CD4-positive, alpha-beta T cell (primary cell): Measurements from ENCODE around the gene FUT7. TPM values are rescaled to one million over a fixed set of nuclear protein-coding genes. Genes with fewer than 3 reads are reported as not detected.
A peak's percentile ranks its signal among the peaks of the same experiment; 100 is the strongest.

Experiments used
- ATAC-seq: fragments of 200-7000 bp; cut with Tn5 transposase; one replicate; pipeline ENCODE4 v1.10.0; 2022; ENCODE audit warnings: mild to moderate bottlenecking; ENCODE audit not compliant: poor library complexity
- CTCF ChIA-PET: fragments of 350-600 bp; sonication (Branson Sonifier 250); formaldehyde crosslinking; loops from one replicate; lab custom pipeline; 2021; ENCODE audit warnings: antibody characterized with exemption, inconsistent platforms; lab: Charles Lee
- POLR2A ChIA-PET: fragments of 350-600 bp; sonication (Branson Sonifier 250); formaldehyde crosslinking; loops from one replicate; lab custom pipeline; 2021; ENCODE audit warnings: antibody characterized with exemption, inconsistent platforms; lab: Charles Lee
- DNase-seq, 14 experiments: peaks; one replicate each; pipeline ENCODE4 v3.0.0-alpha.2; 2013 to 2020; ENCODE audit warnings: mixed read lengths in 2 of 14
- H3K27ac ChIP-seq, 2 donors: one replicate each; pipeline versions ENCODE4 v1.5.1 to v1.7.0; 2013; ENCODE audit warnings: low read length in 2 of 2, low read depth in 1 of 2, mild to moderate bottlenecking in 1 of 2
- H3K27me3 ChIP-seq, 2 experiments: 1 replicate in 1 of 2; 2 replicates in 1 of 2; pipeline versions ENCODE4 v1.6.1 to v1.7.0; 2013; ENCODE audit warnings: low read length in 2 of 2, control low read depth in 1 of 2, mild to moderate bottlenecking in 1 of 2, moderate library complexity in 1 of 2; ENCODE audit not compliant: insufficient read depth in 2 of 2, control insufficient read depth in 1 of 2
- H3K36me3 ChIP-seq: one replicate; pipeline ENCODE4 v1.6.1; 2013; ENCODE audit warnings: low read length, control low read depth; ENCODE audit not compliant: insufficient read depth
- H3K4me1 ChIP-seq: one replicate; pipeline ENCODE4 v1.6.1; 2013; ENCODE audit warnings: low read length, control low read depth; ENCODE audit not compliant: insufficient read depth
- H3K4me3 ChIP-seq: one replicate; pipeline ENCODE4 v1.5.1; 2013; ENCODE audit warnings: mild to moderate bottlenecking, low read length, moderate library complexity
- H3K9me3 ChIP-seq, 2 experiments: 1 replicate in 1 of 2; 2 replicates in 1 of 2; pipeline versions ENCODE4 v1.6.1 to v1.7.0; 2013; ENCODE audit warnings: low read length in 2 of 2, mild to moderate bottlenecking in 2 of 2, control low read depth in 1 of 2, moderate library complexity in 1 of 2; ENCODE audit not compliant: control insufficient read depth in 1 of 2, insufficient read depth in 1 of 2
- H3K27ac Mint-ChIP-seq: one replicate; pipeline ENCODE4 v1.8.0; 2020; ENCODE audit warnings: mixed read lengths
- H3K27me3 Mint-ChIP-seq: one replicate; pipeline ENCODE4 v1.8.0; 2021; ENCODE audit warnings: mixed read lengths
- H3K36me3 Mint-ChIP-seq: one replicate; pipeline ENCODE4 v1.8.0; 2021; ENCODE audit warnings: low read depth, mixed read lengths
- H3K4me1 Mint-ChIP-seq: one replicate; pipeline ENCODE4 v1.8.0; 2021; ENCODE audit warnings: low read depth, mixed read lengths
- H3K4me3 Mint-ChIP-seq: one replicate; pipeline ENCODE4 v1.8.0; 2020; ENCODE audit warnings: mild to moderate bottlenecking, mixed read lengths
- H3K9me3 Mint-ChIP-seq: one replicate; pipeline ENCODE4 v1.8.0; 2020; ENCODE audit warnings: mixed read lengths
- CTCF ChIP-seq: fragments of 200-600 bp; IDR thresholded peaks from one replicate; pipeline ENCODE4 v1.8.0; 2022; ENCODE audit warnings: antibody characterized with exemption, mild to moderate bottlenecking
- intact Hi-C, 2 experiments: fragments of 100-400 bp; cut with DNase I in 1 of 2; cut with micrococcal nuclease in 1 of 2; formaldehyde crosslinking; loops; one replicate each; pipeline versions ENCODE4 v1.15.1 to v1.9.0; 2023 to 2025; cut with DNase I, micrococcal nuclease
- polyA plus RNA-seq, 2 donors: library from polyadenylated mRNA; unstranded; fragments of 120-200 nt; gene quantifications; one replicate each; pipeline ENCODE4 v1.2.1, GENCODE V29; 2013
- total RNA-seq, 174 experiments: library from RNA in 2 of 174; stranded (reverse) in 2 of 174; gene quantifications; one replicate each; pipeline ENCODE4 v1.2.3 and lab custom pipeline; 2021 to 2026

The FUT7 gene, protein sequence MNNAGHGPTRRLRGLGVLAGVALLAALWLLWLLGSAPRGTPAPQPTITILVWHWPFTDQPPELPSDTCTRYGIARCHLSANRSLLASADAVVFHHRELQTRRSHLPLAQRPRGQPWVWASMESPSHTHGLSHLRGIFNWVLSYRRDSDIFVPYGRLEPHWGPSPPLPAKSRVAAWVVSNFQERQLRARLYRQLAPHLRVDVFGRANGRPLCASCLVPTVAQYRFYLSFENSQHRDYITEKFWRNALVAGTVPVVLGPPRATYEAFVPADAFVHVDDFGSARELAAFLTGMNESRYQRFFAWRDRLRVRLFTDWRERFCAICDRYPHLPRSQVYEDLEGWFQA
- total RNA-seq: 1 to 10 TPM; 1.7 to 1.8 TPM
- polyA plus RNA-seq (2013, experiment 1 of 2): 20.2 TPM
- 12.2 TPM for polyA plus RNA-seq (2013, experiment 2 of 2)
- total RNA-seq (lab: John Stamatoyannopoulos, UW): 0 to 9.0 (median 1.6) reads per million in 172 experiments

GRCh38 chr9:137031904-137032640 lies at the start of gene FUT7:
TSS of gene FUT7 (minus strand) at chr9:137032088. CDS start at chr9:137031991, 97 bp downstream.
- POLR2A ChIA-PET: interaction anchor here (0.7 to 1.6 kb wide), 2 partner anchors 54 to 55 kb away, joined by 3 to 7 read pairs; partner anchors contain the start of gene MAN1B1
- H3K36me3 Mint-ChIP-seq: no peaks in the 10 kb centered on the region
- Histone ChIP-seq H3K4me3 (peak within 1 kb of the TSS; percentile 68), H3K4me1 (peaks cover 75% of the 10 kb centered on the region), H3K9me3 (no peaks in the 10 kb centered on the region), H3K36me3 (no peaks in the 10 kb centered on the region), H3K27ac (peak within 1 kb of the TSS; percentile 13 to 55), H3K27me3 (no peaks in the 10 kb centered on the region)
- DNase-seq (peak in 4 of 14 experiments; percentile 46 to 70 (median 61)), ATAC-seq (no peak)
- no peak for TF ChIP-seq CTCF
- H3K9me3 Mint-ChIP-seq: no peaks in the 10 kb centered on the region
- intact Hi-C loops: no loop called here
- peak within 1 kb of the TSS; percentile 77 for H3K27ac Mint-ChIP-seq
- peak within 1 kb of the TSS; percentile 88 for H3K4me3 Mint-ChIP-seq
- H3K27me3 Mint-ChIP-seq: no peaks in the 10 kb centered on the region
- CTCF ChIA-PET: interaction anchor here (1.0 to 1.5 kb wide), 3 partner anchors 36 to 190 kb away, joined by 3 to 4 read pairs (median 3); partner anchors contain the start of gene AJM1
- peaks cover 51% of the 10 kb centered on the region for H3K4me1 Mint-ChIP-seq

GRCh38 chr9:137080260-137081122 lies 48.6 kb upstream of the FUT7 start:
- H3K27ac ChIP-seq: no peak overlapping the region
- no peaks in the 10 kb centered on the region for H3K27me3 Mint-ChIP-seq
- DNase-seq (no peak), ATAC-seq (no peak)
- no peak overlapping the region for H3K4me3 Mint-ChIP-seq
- no peaks in the 10 kb centered on the region for H3K9me3 Mint-ChIP-seq
- H3K36me3 Mint-ChIP-seq: peaks cover 4% of the 10 kb centered on the region
- POLR2A ChIA-PET: no interaction called here
- no peak for TF ChIP-seq CTCF
- no peak overlapping the region for H3K27ac Mint-ChIP-seq
- no peak overlapping the region for H3K4me3 ChIP-seq
- H3K4me1 Mint-ChIP-seq: peaks cover 5% of the 10 kb centered on the region
- H3K4me1 ChIP-seq: peaks cover 23% of the 10 kb centered on the region
- intact Hi-C loops: no loop called here
- peaks cover 10% of the 10 kb centered on the region for H3K36me3 ChIP-seq
- CTCF ChIA-PET: interaction anchor here (1.0 kb wide), 1 partner anchor 156 kb away, joined by 3 read pairs; no protein-coding TSS in a partner anchor
- H3K9me3 ChIP-seq: no peaks in the 10 kb centered on the region
- no peaks in the 10 kb centered on the region for H3K27me3 ChIP-seq

- no peak for ATAC-seq
- H3K9me3 Mint-ChIP-seq: no peaks in the 10 kb centered on the region
- Histone ChIP-seq H3K27me3 (no peaks in the 10 kb centered on the region), H3K4me3 (no peak overlapping the region), H3K9me3 (no peaks in the 10 kb centered on the region), H3K27ac (no peak overlapping the region), H3K4me1 (peaks cover 18% of the 10 kb centered on the region), H3K36me3 (peaks cover 10% of the 10 kb centered on the region)
- intact Hi-C loops: no loop called here
- TF ChIP-seq CTCF: no peak
- H3K36me3 Mint-ChIP-seq: peaks cover 4% of the 10 kb centered on the region
- POLR2A ChIA-PET: no interaction called here
- H3K4me3 Mint-ChIP-seq: peak overlapping the region; percentile 70
- H3K27me3 Mint-ChIP-seq: no peaks in the 10 kb centered on the region
- no peak overlapping the region for H3K27ac Mint-ChIP-seq
- CTCF ChIA-PET: interaction anchor here (1.2 kb wide), 1 partner anchor 12 kb away, joined by 3 read pairs; no protein-coding TSS in a partner anchor
- H3K4me1 Mint-ChIP-seq: peaks cover 3% of the 10 kb centered on the region
- no peak for DNase-seq
Measured at GRCh38 chr9:137079401-137079787, 47.5 kb upstream of the FUT7 start.
